NCI-H69 (cell line): ENCODE measurements around the gene SLC10A3.

Experiments used
- DNase-seq: peaks from one replicate; lab custom pipeline; 2025; lab: John Stamatoyannopoulos, UW

Gene SLC10A3

GRCh38 chrX:154482786-154483185 lies 7.6 kb downstream of the SLC10A3 start:
- DNase-seq = no peak

- peak; percentile 11 for DNase-seq
Measured at GRCh38 chrX:154481911-154482601, 8.4 kb downstream of the SLC10A3 start.

- DNase-seq = no peak
Measured at GRCh38 chrX:154481195-154481594, 9.2 kb downstream of the SLC10A3 start.

GRCh38 chrX:154478728-154479622 lies 11.5 kb downstream of the SLC10A3 start, which contains the start of gene LAGE3:
Gene LAGE3 (minus strand): TSS chrX:154479281. CDS start chrX:154478915, 366 bp downstream.
- peak; percentile 91 for DNase-seq

GRCh38 chrX:154477891-154478477 lies 12.4 kb downstream of the SLC10A3 start:
- DNase-seq = no peak

- no peak for DNase-seq
Measured at GRCh38 chrX:154476821-154477220, 13.6 kb downstream of the SLC10A3 start.

- no peak for DNase-seq
Measured at GRCh38 chrX:154473683-154474082, 16.7 kb downstream of the SLC10A3 start.

GRCh38 chrX:154472685-154473632 lies 17.5 kb downstream of the SLC10A3 start:
- no peak for DNase-seq

- DNase-seq = no peak
Measured at GRCh38 chrX:154471839-154472684, 18.4 kb downstream of the SLC10A3 start.

GRCh38 chrX:154470914-154471568 lies 19.4 kb downstream of the SLC10A3 start:
- DNase-seq = no peak

GRCh38 chrX:154470434-154470833 lies 20.0 kb downstream of the SLC10A3 start:
- no peak for DNase-seq

GRCh38 chrX:154469880-154470279 lies 20.5 kb downstream of the SLC10A3 start:
- no peak for DNase-seq

GRCh38 chrX:154469114-154469513 lies 21.3 kb downstream of the SLC10A3 start:
- DNase-seq = no peak

- DNase-seq = no peak
Measured at GRCh38 chrX:154468217-154468616, 22.2 kb downstream of the SLC10A3 start.

GRCh38 chrX:154467556-154467955 lies 22.9 kb downstream of the SLC10A3 start:
- DNase-seq = no peak

GRCh38 chrX:154466907-154467306 lies 23.5 kb downstream of the SLC10A3 start:
- no peak for DNase-seq

GRCh38 chrX:154466036-154466435 lies 24.4 kb downstream of the SLC10A3 start:
- DNase-seq = no peak

GRCh38 chrX:154465601-154466000 lies 24.8 kb downstream of the SLC10A3 start:
- DNase-seq = no peak

- DNase-seq = no peak
Measured at GRCh38 chrX:154464806-154465365, 25.5 kb downstream of the SLC10A3 start.
